HTERT RPE-1 (cell line): ENCODE measurements around the gene LSM3.

ENCODE experiments used
- in situ Hi-C: fragments of 300-500 bp; cut with MboI; formaldehyde crosslinking; loops from 4 replicates; pipeline ENCODE4 v1.14.3; 2020; ENCODE audit warnings: low sequenced_read_pairs

LSM3 gene

DNA sequence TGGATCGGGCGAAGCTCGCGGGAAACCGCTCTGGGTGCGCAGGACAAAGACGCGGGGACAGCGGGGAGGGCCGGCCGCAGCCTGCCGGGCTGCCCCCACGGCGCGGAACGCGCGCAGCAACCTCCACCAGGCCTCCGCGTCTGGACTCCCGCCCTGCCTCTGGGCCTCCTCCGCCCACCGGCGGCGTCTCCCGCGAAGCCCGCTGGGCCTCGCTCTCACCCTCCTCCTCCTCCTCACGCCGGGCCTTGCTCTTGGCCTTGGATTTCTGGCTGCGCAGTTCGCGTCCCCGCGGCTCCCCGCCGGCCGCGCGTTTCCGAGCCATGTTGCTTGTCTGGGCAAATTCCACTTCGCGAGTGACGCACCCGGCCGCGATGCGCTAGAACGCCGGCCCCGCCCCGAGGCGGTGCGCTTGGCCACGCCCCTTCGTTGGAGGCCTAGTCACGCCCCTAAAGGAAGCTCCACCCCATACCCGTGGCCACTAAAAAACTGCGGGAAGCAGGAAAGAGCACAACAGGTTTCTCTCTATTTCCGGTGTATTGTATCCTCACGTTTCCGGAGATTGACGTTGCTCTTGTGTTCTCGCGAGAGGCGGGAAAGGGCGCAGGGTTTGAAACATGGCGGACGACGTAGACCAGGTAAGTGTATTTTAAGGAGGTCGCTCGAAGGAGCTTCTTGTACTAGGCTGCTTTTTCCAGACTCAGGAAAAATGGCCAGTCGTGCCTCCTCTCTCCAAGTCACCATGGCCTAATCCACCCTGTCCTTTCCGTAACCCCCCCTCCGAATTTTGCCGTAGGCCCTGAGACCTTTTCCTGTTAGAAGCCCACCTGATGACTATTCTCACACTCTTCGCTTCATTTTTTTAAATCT lies at the start of gene LSM3, which contains the start of gene XPC:
Gene LSM3 (plus strand): TSS at position 571 of the 867 bp plus-strand sequence. CDS start 44 bp downstream, at position 615.
Gene XPC (minus strand): TSS at position 355 of the 867 bp plus-strand sequence. CDS start 33 bp downstream, at position 322.
- in situ Hi-C loops: no loop called here

DNA sequence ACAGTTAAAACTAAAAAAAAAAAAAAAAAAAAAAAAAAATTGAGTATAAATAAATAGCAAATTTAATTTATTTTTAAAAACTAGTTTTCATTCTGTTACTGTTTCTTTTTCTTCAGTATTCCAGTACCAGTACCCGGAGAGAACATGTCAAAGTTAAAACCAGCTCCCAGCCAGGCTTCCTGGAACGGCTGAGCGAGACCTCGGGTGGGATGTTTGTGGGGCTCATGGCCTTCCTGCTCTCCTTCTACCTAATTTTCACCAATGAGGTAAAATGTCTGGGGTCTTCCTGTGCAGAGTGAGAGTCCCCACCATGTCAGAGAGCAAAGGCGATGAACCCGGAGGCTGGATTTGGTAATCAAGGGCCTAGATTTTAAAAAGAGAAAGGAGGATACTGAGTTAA lies 49.3 kb upstream of the LSM3 start:
- in situ Hi-C loops: no loop called here

DNA sequence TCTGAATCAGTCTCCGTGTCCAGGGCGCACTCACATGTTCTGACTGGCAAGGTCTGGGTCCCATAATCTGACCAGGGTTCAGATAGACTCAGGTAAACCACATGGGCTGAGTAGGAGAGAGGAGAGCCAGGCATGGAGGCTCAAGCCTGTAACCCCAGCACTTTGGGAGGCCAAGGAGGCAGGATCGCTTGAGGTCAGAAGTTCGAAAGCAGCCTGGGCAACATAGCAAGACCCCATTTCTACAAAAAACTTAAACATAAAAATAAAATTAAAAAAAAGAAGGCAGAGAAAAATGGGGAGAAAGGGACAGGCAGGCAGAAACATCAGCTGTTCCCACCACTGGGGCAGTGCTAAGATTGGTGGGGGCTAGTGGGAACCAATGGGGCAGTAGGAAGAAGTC lies 48.4 kb upstream of the LSM3 start:
- in situ Hi-C loops: no loop called here

DNA sequence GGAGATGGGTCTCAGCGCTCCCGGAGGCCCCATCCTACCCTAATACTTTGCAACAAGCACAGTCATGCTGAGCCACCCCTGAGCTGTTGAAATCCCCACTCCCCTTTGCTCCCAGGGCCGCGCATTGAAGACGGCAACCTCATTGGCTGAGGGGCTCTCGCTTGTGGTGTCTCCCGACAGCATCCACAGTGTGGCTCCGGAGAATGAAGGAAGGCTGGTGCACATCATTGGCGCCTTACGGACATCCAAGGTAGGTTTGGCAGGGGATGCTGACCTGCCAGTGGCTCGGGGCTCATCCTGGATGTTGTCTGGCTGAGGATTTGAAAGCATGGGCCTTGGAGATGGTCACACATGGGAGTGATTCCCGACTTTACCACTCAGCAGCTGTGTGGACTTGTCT lies 47.9 kb upstream of the LSM3 start:
- in situ Hi-C loops: no loop called here

DNA sequence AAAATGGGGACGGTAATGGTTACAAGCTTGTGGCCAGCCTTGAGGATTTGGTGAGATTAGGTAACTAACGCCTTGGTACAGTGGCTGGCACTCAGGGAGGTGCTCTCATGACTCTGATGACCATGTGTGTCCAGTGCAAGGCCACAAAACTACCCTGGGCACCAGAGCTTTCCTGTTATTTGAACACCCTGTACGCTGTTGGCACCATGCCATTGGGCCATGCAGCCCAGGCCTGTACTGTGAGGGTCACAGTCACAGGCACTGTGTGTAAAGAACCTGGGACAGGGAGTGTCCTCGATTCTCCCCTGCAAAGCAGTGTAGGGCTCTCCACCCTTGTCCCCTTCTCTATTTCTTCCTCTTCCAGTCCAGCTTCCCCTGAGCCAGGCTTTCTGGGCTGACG lies 47.5 kb upstream of the LSM3 start:
- in situ Hi-C loops: no loop called here

DNA sequence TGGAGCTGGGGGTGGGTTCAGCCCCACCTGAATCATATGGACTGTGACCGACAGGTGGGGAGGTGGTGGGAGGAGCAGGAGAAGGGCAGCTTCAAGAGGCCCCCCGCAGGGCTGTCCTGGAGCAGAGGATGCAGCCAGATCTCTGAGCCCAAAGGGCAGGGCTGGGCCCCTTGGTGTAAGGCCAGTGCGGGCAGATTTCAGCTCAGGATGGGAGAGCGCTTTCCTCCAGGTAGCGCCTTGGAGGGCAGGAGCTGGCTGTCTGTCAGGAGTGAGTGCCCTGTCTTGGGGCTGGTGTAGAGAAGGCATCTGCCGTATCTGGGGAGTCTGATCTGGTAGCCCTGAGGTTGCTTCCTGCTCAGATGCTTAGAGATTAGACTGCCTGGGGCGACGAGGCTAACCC lies 46.5 kb upstream of the LSM3 start:
- in situ Hi-C loops: no loop called here

DNA sequence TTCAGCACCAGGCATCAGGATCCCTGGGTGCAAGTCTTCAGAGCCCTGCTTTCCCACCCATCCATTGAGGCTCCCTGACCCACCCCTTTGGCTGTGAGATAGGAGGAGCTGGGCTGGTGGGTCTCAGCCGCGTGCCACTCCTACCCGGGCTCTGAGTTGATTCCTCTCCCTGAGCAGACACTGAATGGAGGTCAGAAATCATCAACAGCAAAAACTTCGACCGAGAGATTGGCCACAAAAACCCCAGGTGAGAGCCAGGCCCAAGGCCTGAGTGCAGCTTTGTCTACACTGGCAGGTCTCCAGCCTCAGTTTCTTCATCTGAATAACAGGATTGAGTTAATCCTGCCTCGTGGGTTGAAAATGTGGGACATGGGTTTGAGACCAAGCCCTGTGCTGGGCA lies 45.9 kb upstream of the LSM3 start:
- in situ Hi-C loops: no loop called here

DNA sequence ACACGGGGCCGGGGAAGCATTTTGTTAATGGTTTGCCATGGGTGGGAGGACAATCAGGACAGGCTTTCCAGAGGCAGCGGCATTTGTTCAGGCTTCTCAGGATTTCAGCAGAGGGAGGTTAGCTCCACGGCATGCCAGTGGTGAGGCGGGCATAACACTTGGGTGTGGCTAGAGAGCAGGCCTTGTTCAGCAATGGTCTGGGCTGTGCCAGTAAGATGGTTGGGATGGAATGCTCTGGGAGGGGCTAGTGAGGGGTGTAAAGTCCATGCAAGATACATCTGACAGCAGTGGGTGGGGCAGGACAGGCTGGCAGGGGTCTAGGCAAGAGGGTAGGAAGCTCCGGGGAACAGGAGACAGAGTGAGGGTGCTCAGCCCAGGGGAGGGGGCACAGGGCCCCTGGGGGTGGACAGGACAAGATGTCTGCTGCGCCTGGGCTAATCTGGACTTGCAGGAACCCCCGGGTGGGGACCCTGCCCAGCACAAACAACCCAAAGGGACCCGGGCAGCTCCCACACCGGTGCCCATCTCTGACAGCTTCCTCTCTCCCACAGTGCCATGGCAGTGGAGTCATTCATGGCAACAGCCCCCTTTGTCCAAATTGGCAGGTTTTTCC lies 45.3 kb upstream of the LSM3 start:
- in situ Hi-C loops: no loop called here

DNA sequence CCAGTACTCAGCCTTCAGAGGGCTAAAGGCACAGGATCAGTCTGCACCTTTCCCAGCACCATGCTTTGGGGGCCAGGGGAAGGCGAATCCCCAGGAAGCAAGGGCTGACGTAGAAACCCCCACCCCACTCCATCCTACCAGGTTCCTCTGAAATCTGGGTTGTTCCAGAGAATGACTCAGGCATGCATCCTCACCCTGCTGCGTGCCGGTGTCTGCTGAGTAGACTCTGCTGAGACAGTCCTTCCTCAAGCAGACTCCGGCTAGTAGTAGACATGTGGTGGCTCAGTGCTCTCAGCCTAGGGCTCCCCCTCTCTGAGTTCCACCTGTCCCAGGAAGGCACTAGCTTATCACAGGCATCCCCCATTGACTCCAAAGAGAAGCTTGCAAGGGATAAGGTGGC lies 44.7 kb upstream of the LSM3 start:
- in situ Hi-C loops: no loop called here

DNA sequence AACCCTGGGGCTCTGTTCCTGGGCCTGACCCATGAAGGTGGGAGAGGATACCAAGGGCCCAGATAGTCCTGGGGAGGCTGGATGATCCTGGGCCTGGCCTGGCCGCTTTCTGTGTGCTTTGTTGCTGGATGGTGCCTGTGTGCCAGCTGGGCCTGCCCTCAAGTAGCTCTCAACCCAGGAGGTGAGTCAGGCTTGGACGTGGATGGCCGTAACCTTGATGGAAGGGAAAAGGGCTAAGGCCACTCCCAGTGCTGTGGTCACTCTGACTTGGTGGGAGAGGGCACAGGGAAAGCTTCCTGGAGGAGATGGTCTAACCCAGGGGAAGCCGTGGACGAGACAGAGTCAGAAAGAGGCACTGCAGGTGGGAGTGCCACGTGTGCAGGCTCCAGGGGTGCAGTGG lies 44.3 kb upstream of the LSM3 start:
- in situ Hi-C loops: no loop called here

DNA sequence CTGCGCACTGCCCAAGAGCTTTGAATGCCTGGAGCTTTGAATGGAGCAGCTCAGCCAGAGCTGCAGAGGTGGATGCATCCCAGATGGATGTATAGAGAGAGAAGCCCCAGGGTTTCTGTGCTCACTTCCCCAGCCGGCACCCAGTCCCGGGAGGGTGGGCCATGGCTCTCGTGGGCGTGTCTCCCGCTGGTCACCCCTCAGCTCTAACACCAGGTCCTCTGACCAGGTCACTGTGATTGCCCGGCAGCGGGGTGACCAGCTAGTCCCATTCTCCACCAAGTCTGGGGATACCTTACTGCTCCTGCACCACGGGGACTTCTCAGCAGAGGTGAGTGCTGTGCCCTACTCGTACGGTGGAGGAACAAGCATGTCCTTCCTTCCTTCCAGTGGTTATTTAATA lies 43.0 kb upstream of the LSM3 start:
- in situ Hi-C loops: no loop called here

DNA sequence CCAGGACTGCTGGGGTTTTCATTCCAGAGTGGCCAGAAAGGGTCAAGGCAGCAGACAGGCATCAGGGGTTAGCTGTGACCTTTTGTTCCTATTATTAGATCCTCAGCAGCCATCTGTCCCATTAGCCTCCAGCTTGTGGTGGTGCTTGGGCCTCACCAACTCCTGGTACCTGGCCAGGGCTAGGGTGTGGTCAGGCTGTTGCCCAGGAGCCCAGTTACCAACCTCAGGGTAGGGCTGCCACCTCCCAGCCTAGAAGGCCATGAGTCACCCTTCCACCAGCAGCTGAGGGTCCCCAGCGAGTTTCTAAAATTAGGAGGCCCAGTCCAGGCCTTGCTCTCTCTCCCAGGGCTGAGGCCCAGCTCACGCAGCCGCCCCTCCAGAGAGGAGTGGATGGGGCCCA lies 41.6 kb upstream of the LSM3 start:
- in situ Hi-C loops: no loop called here

DNA sequence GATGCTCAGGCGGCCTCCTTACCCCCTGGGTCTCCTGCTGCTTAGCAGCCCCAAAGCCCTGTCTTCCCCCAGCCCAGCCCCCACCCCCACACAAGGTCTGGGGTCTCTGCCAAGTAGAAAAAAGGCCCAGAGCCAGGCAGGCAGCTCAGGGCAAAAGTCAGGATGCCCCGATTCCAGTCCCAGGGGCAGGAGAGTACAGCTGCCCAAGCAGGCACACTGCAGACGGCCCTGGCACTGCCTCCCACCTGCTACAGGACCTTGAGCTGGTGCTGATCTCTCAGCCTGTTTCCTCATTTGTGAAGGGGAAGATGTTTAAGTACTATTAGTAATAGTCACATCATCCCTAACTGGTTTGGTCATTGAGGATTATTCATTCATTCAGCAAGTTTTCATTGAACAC lies 41.2 kb upstream of the LSM3 start:
- in situ Hi-C loops: no loop called here

DNA sequence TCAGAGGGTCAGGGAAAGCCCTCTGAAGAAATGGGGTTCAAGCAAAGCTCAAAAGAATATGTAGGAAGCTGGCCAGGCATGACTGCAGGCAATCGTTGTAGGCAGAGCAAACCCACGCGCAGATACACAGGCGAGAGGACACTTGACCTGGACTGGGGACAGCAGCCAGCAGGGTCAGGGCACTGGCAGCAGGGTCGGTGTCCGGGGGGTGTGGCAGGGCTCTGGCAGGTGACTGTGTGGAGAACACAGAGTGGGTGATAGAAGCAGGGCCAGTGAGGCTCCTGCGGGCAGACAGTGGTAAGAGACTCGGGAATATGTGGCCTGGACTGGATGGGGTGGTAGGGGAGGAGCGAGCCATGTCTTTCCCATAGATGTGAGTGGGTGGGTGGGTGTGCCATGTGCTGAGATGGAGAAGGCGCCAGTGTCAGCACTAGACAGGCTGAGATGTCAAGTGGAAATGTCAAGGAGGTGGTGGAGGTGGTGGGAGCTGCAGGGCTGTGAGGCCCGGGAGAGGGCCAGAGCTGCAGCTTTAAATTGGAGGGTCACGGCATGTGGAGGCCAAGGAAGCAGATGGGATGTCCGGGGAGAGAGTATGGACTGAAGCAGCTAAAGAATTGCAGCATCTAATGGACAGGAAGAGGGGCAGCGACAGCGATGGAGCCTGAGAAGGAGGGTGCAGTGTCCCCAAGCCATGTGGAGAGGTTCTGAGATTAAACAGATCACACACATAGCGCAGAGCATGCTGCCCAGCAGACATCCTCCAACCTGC lies 40.3 kb upstream of the LSM3 start:
- in situ Hi-C loops: no loop called here

DNA sequence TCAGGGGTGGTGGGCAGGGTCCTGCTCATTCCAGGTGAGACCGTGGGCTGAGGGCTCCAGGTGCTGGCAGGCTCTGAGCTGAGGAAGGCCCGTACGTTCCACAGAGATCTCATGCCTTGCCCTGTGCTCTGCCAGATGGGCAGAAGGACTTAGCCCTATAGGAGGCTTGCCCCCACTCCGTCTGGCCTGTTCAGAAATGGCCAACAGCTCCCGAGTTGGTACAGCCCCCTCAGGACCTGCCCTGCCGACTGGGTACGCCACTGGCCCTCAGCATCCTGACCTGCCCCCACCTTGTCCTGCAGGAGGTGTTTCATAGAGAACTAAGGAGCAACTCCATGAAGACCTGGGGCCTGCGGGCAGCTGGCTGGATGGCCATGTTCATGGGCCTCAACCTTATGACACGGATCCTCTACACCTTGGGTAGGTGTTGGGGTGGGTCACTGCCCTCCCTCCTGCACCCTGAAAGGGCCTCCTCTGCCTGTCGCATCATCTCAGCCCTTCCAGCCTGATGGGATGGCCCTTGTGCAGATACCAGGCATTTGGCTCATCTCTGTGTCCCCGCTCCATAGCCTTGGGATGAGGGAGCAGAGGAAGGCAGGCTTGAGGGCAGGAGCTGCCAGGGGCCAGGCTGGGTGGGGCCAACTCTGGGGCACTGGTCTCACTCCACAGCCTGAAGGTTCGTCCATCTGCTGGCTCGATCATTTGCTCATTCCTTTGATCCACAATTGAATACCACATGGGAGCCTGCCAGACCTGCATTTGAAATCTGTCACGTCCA lies 39.5 kb upstream of the LSM3 start:
- in situ Hi-C loops: no loop called here

DNA sequence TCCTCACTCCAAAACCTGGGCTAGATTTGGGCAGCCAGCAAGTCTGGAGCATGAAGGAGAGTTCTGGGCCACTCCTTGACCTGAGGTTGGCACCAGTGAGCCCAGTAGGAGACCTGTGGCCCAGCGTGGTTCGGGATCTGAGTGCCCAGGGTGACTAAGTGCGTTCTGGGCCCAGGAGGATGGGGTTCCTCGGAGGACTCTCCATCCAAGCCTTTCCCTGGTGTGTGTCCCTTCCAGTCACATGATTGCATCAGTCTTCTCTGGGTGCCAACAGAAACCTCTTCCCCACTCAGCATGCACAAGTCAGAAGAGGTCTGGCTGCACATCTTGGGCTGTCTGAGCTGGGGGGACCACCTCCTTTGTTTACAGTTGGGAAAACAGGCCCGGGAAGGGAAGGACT lies 38.8 kb upstream of the LSM3 start:
- in situ Hi-C loops: no loop called here

DNA sequence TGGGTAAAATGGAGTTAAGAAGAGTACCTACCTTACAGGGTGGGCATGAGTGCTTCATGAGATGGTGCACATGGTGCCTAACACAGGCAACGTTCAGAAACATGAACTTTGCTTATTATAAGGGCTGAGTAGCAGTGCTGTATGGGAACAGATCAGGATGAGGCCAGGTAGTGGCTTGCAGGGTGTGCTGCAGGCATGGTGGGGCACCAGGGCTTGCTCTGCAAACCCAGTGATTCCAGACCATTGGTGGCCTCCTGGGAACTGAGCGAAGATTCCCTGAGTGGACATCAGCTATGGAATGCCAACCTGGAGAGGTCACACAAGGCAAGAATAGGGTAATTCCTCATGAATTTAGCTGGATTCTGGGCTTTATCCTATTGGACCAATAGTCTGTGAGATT lies 37.9 kb upstream of the LSM3 start:
- in situ Hi-C loops: no loop called here

DNA sequence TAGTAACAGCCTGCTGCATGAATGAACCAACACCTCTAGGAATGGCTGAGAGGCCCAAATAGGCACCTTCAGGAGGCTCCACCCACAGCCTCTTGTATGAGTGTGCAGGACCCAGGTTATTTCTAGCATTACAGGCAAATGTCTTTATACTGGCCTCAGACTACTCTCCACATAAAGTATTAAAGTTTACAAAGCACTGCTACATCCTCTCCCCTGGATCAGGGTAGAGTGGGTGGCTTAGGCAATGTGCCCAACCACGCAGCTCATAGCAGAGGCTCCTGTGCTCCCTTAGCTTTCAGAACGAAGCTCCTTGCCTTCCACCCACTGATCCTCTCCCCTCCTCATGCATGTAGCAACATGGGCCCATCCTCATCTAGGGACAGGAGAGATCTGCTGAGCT lies 37.5 kb upstream of the LSM3 start:
- in situ Hi-C loops: no loop called here

DNA sequence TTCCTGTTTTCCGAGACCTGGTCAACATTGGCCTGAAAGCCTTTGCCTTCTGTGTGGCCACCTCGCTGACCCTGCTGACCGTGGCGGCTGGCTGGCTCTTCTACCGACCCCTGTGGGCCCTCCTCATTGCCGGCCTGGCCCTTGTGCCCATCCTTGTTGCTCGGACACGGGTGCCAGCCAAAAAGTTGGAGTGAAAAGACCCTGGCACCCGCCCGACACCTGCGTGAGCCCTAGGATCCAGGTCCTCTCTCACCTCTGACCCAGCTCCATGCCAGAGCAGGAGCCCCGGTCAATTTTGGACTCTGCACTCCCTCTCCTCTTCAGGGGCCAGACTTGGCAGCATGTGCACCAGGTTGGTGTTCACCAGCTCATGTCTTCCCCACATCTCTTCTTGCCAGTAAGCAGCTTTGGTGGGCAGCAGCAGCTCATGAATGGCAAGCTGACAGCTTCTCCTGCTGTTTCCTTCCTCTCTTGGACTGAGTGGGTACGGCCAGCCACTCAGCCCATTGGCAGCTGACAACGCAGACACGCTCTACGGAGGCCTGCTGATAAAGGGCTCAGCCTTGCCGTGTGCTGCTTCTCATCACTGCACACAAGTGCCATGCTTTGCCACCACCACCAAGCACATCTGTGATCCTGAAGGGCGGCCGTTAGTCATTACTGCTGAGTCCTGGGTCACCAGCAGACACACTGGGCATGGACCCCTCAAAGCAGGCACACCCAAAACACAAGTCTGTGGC lies 36.8 kb upstream of the LSM3 start:
- in situ Hi-C loops: no loop called here

DNA sequence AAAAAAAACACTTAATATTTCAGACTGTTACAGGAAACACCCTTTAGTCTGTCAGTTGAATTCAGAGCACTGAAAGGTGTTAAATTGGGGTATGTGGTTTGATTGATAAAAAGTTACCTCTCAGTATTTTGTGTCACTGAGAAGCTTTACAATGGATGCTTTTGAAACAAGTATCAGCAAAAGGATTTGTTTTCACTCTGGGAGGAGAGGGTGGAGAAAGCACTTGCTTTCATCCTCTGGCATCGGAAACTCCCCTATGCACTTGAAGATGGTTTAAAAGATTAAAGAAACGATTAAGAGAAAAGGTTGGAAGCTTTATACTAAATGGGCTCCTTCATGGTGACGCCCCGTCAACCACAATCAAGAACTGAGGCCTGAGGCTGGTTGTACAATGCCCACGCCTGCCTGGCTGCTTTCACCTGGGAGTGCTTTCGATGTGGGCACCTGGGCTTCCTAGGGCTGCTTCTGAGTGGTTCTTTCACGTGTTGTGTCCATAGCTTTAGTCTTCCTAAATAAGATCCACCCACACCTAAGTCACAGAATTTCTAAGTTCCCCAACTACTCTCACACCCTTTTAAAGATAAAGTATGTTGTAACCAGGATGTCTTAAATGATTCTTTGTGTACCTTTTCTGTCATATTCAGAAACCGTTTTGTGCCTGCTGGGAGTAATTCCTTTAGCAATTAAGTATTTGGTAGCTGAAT lies 35.9 kb upstream of the LSM3 start:
- in situ Hi-C loops: no loop called here
